CD14-positive monocyte (primary cell): ENCODE data around the gene PLPP7. TPM values are rescaled to one million over a fixed set of nuclear protein-coding genes. Genes with fewer than 3 reads are reported as not detected.
A peak's percentile ranks its signal among the peaks of the same experiment; 100 is the strongest.

Source experiments
- DNase-seq, 3 donors: peaks; one replicate each; pipeline ENCODE4 v3.0.0-alpha.2; 2011 to 2022
- H2AFZ ChIP-seq: 2 replicates; pipeline ENCODE4 v1.6.0; 2012; ENCODE audit warnings: mild to moderate bottlenecking, low read depth, low read length, inconsistent platforms; ENCODE audit not compliant: insufficient read depth, poor library complexity, severe bottlenecking
- H3K27ac ChIP-seq, 2 donors: 1 replicate in 1 of 2; 2 replicates in 1 of 2; pipeline ENCODE4 v1.5.1; 2012 to 2013; ENCODE audit warnings: low read length in 2 of 2, control low read depth in 1 of 2, inconsistent platforms in 1 of 2, low read depth in 1 of 2, mild to moderate bottlenecking in 1 of 2
- H3K27me3 ChIP-seq, 2 donors: one replicate each; pipeline versions ENCODE4 v1.6.0 to v1.6.1; 2011 to 2013; ENCODE audit warnings: low read length in 2 of 2; ENCODE audit not compliant: control insufficient read depth in 2 of 2, insufficient read depth in 2 of 2
- H3K36me3 ChIP-seq, 2 donors: replicated peaks in 1 of 2; 1 replicate in 1 of 2; 2 replicates in 1 of 2; pipeline versions ENCODE4 v1.5.1 to v1.6.1; 2012 to 2013; ENCODE audit warnings: low read length in 2 of 2, control low read depth in 1 of 2, inconsistent platforms in 1 of 2, mild to moderate bottlenecking in 1 of 2; ENCODE audit not compliant: insufficient read depth in 2 of 2, control insufficient read depth in 1 of 2
- H3K4me1 ChIP-seq, 2 donors: 1 replicate in 1 of 2; 2 replicates in 1 of 2; pipeline versions ENCODE4 v1.5.1 to v1.6.1; 2012 to 2013; ENCODE audit warnings: low read length in 2 of 2, control low read depth in 1 of 2, inconsistent platforms in 1 of 2, mild to moderate bottlenecking in 1 of 2, moderate library complexity in 1 of 2; ENCODE audit not compliant: insufficient read depth in 2 of 2, control insufficient read depth in 1 of 2
- H3K4me2 ChIP-seq: replicated peaks from 2 replicates; pipeline ENCODE3; 2012; ENCODE audit warnings: low read length, moderate library complexity, mild to moderate bottlenecking; ENCODE audit not compliant: poor library complexity, severe bottlenecking; ENCODE audit errors: extremely low read depth
- H3K4me3 ChIP-seq, 3 experiments: fragments of 200-600 bp in 1 of 3; sonication (generic) in 1 of 3; replicated peaks in 1 of 3; 1 replicate in 2 of 3; 2 replicates in 1 of 3; pipeline ENCODE4 v1.5.1; 2011 to 2013; ENCODE audit warnings: low read length in 3 of 3, mild to moderate bottlenecking in 3 of 3, control low read depth in 2 of 3, low read depth in 2 of 3, inconsistent platforms in 1 of 3, moderate library complexity in 1 of 3
- H3K79me2 ChIP-seq: 2 replicates; pipeline ENCODE4 v1.6.0; 2012; ENCODE audit warnings: mild to moderate bottlenecking, control low read depth, inconsistent platforms, low read length, moderate library complexity; ENCODE audit not compliant: insufficient read depth
- H3K9ac ChIP-seq: 2 replicates; pipeline ENCODE4 v1.6.0; 2017; ENCODE audit warnings: low read length, mild to moderate bottlenecking; ENCODE audit not compliant: insufficient read depth, poor library complexity, severe bottlenecking
- H3K9me3 ChIP-seq, 2 donors: replicated peaks in 1 of 2; 1 replicate in 1 of 2; 2 replicates in 1 of 2; pipeline versions ENCODE4 v1.5.1 to v1.6.1; 2012 to 2013; ENCODE audit warnings: low read length in 2 of 2, control low read depth in 1 of 2; ENCODE audit not compliant: control insufficient read depth in 1 of 2, insufficient read depth in 1 of 2
- H4K20me1 ChIP-seq: 2 replicates; pipeline ENCODE4 v1.6.0; 2012; ENCODE audit warnings: mild to moderate bottlenecking, low read length, control low read depth, moderate library complexity; ENCODE audit not compliant: insufficient read depth
- H3K27ac Mint-ChIP-seq, 7 donors: one replicate each; pipeline ENCODE4 v1.8.0; 2020; ENCODE audit warnings: mild to moderate bottlenecking in 7 of 7, mixed read lengths in 7 of 7, moderate library complexity in 6 of 7, inconsistent platforms in 2 of 7
- H3K27me3 Mint-ChIP-seq, 3 donors: one replicate each; pipeline ENCODE4 v1.8.0; 2021 to 2022; ENCODE audit warnings: low read depth in 3 of 3, mild to moderate bottlenecking in 3 of 3, mixed read lengths in 3 of 3, moderate library complexity in 3 of 3, inconsistent platforms in 1 of 3
- H3K36me3 Mint-ChIP-seq, 2 donors: one replicate each; pipeline ENCODE4 v1.8.0; 2020; ENCODE audit warnings: mixed read lengths in 2 of 2, inconsistent platforms in 1 of 2, mild to moderate bottlenecking in 1 of 2
- H3K4me1 Mint-ChIP-seq: one replicate; pipeline ENCODE4 v1.8.0; 2020; ENCODE audit warnings: mild to moderate bottlenecking, mixed read lengths
- H3K4me3 Mint-ChIP-seq, 2 donors: one replicate each; pipeline ENCODE4 v1.8.0; 2020; ENCODE audit warnings: mild to moderate bottlenecking in 2 of 2, mixed read lengths in 2 of 2, moderate library complexity in 1 of 2
- H3K9me3 Mint-ChIP-seq, 7 donors: one replicate each; pipeline ENCODE4 v1.8.0; 2020 to 2022; ENCODE audit warnings: mixed read lengths in 7 of 7, mild to moderate bottlenecking in 6 of 7, moderate library complexity in 6 of 7, inconsistent platforms in 2 of 7
- WGBS: methylation state at CpG from one replicate; pipeline ENCODE4 v1.1.5; 2013; ENCODE audit warnings: missing lambda C conversion rate; ENCODE audit not compliant: insufficient coverage; 5-methylcytosine and 5-hydroxymethylcytosine counted together
- intact Hi-C, 2 donors: fragments of 100-400 bp; cut with micrococcal nuclease; formaldehyde crosslinking; loops; one replicate each; pipeline versions ENCODE4 v1.15.0 to v1.15.1; 2023
- polyA plus RNA-seq, 3 donors: library from polyadenylated mRNA; depleted of rRNA in 1 of 3; unstranded in 2 of 3; stranded (reverse) in 1 of 3; fragments of 300-500 nt in 2 of 3; fragments of >200 nt in 1 of 3; fragmentation: Illumina TruSeq in 2 of 3; gene quantifications; 1 replicate in 2 of 3; 2 replicates in 1 of 3; pipeline ENCODE4 v1.2.3, GENCODE V29; 2012 to 2021
- TF ChIP-seq, protein P1 (sequence below): fragments of 200-600 bp; IDR thresholded peaks from one replicate; pipeline ENCODE4 v1.8.0; 2022; ENCODE audit warnings: antibody characterized with exemption, mild to moderate bottlenecking

Gene PLPP7
- polyA plus RNA-seq, 3 donors, result 1.1 to 3.1 (median 1.5) TPM

DNA sequence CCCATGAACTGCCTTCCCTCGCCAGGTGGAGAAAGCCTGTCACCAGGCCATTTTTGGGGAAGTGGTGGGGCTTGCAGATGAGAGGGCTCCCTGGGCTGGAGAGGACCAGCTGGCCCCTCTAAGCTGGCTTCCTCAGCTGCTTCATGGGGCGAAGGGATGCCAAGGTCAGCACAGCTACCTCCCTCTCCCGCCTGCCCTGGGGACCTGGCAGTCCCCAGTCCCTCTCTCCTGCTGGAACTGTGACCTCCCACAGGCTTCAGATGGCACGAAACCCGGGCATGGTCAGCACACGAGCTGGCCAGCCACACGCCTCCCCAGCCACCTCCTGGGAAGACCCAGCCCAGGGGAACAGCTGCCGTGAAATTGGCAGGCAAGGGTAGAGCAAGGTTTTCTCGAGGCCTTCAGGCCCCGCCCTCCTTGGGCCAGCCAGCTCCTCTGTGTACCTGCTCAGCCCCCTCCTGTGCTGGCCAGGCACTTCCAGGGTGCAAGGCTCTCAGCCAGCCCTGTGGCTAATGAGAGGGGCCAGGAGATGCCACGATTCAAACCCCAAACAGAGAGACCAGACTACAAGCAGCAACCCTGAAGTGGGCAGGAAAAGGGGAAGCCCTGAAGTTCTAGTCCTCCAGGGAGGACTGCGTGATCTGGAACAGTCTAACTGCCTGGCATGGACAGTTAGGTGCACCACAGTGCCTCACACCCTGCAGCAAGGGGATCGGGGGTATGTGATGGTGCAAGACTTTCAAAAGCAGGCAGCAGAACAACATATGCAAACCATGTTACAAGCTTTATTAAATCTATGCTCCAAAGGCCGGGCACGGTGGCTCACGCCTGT lies 12.9 kb downstream of the PLPP7 start:
- no peak for DNase-seq
- no peak overlapping the region for H3K9ac ChIP-seq

More for the DNA sequence above, 12.9 kb downstream of the PLPP7 start:
- intact Hi-C loops, result no loop called here
- H3K27ac ChIP-seq, result no peak overlapping the region
- Mint-ChIP-seq H3K4me3 (no peak overlapping the region), H3K4me1 (no peaks in the 10 kb centered on the region), H3K9me3 (peaks cover 0 to 4% (median 0%) of the 10 kb centered on the region in 7 donors), H3K36me3 (no peaks in the 10 kb centered on the region), H3K27ac (peak overlapping the region in 1 of 7 donors; percentile 77), H3K27me3 (peaks cover 1 to 3% (median 2%) of the 10 kb centered on the region in 3 donors)
- peak overlapping the region; percentile 17 for H2AFZ ChIP-seq
- no peak overlapping the region for H3K4me2 ChIP-seq
- no peaks in the 10 kb centered on the region for H3K4me1 ChIP-seq
- H4K20me1 ChIP-seq, result no peaks in the 10 kb centered on the region
- H3K79me2 ChIP-seq, result no peaks in the 10 kb centered on the region
- WGBS, result 68% methylated on average over 15 of the region's 16 CpGs
- H3K9me3 ChIP-seq, result no peaks in the 10 kb centered on the region
- no peaks in the 10 kb centered on the region for H3K36me3 ChIP-seq
- TF ChIP-seq, protein P1, sequence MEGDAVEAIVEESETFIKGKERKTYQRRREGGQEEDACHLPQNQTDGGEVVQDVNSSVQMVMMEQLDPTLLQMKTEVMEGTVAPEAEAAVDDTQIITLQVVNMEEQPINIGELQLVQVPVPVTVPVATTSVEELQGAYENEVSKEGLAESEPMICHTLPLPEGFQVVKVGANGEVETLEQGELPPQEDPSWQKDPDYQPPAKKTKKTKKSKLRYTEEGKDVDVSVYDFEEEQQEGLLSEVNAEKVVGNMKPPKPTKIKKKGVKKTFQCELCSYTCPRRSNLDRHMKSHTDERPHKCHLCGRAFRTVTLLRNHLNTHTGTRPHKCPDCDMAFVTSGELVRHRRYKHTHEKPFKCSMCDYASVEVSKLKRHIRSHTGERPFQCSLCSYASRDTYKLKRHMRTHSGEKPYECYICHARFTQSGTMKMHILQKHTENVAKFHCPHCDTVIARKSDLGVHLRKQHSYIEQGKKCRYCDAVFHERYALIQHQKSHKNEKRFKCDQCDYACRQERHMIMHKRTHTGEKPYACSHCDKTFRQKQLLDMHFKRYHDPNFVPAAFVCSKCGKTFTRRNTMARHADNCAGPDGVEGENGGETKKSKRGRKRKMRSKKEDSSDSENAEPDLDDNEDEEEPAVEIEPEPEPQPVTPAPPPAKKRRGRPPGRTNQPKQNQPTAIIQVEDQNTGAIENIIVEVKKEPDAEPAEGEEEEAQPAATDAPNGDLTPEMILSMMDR, result no peak
- H3K4me3 ChIP-seq, result no peak overlapping the region
- H3K27me3 ChIP-seq, result no peaks in the 10 kb centered on the region
